Stimulated activated CD4-positive, alpha-beta T cell treated with anti-CD3 and anti-CD28 coated beads, Interleukin-1b, Interleukin-23, amount 100 ng/mL, for 48 hours (primary cell): ENCODE measurements around the gene IKBKG.
"Not testable (repeated sequence)": the region's sequence is repeated elsewhere in the genome, so short reads cannot be mapped to it uniquely, and the experiment has no call there.

Experiments used
- DNase-seq: peaks from one replicate; pipeline ENCODE4 v3.0.0-alpha.2; 2020

IKBKG gene

GRCh38 chrX:154526901-154527675 lies 20.3 kb upstream of the IKBKG start:
- peak; percentile 57 for DNase-seq

GRCh38 chrX:154529206-154529612 lies 18.2 kb upstream of the IKBKG start:
- no peak for DNase-seq

- no peak for DNase-seq
These were observed 17.1 kb upstream of the IKBKG start for GRCh38 chrX:154530286-154530685.

- DNase-seq, result no peak
These were observed 15.8 kb upstream of the IKBKG start for GRCh38 chrX:154531626-154532025.

GRCh38 chrX:154532690-154533089 lies 14.7 kb upstream of the IKBKG start:
- no peak for DNase-seq

GRCh38 chrX:154534526-154535322 lies 12.7 kb upstream of the IKBKG start:
- DNase-seq, result peak; percentile 87

- no peak for DNase-seq
These were observed 11.5 kb upstream of the IKBKG start for GRCh38 chrX:154535892-154536291.

GRCh38 chrX:154539077-154539476 lies 8.3 kb upstream of the IKBKG start:
- DNase-seq, result no peak

- DNase-seq, result not testable (repeated sequence)
These were observed 7.1 kb upstream of the IKBKG start for GRCh38 chrX:154540365-154540764.

GRCh38 chrX:154540897-154541535 lies 6.4 kb upstream of the IKBKG start:
- no peak for DNase-seq

GRCh38 chrX:154541589-154541895 lies 5.9 kb upstream of the IKBKG start:
- DNase-seq, result no peak

- DNase-seq, result peak; percentile 50
These were observed 5.3 kb upstream of the IKBKG start for GRCh38 chrX:154541896-154542722.

GRCh38 chrX:154542723-154543424 lies 4.5 kb upstream of the IKBKG start:
- DNase-seq, result peak; percentile 37

GRCh38 chrX:154545673-154546274 lies 1.6 kb upstream of the IKBKG start:
- no peak for DNase-seq

GRCh38 chrX:154546354-154547244 lies 821 bp upstream of the IKBKG start, which contains the start of gene G6PD:
TSS of gene G6PD (minus strand) at chrX:154546846. CDS start at chrX:154546155, 691 bp downstream.
- peak; percentile 77 for DNase-seq

- no peak for DNase-seq
These were observed 552 bp downstream of the IKBKG start for GRCh38 chrX:154548028-154548316.

GRCh38 chrX:154549766-154550165 lies 2.3 kb downstream of the IKBKG start:
- no peak for DNase-seq

GRCh38 chrX:154552112-154552806 lies 4.8 kb downstream of the IKBKG start:
- DNase-seq, result not testable (repeated sequence)

- DNase-seq, result not testable (repeated sequence)
These were observed 10.8 kb downstream of the IKBKG start for GRCh38 chrX:154558060-154558690.

GRCh38 chrX:154558896-154559295 lies 11.5 kb downstream of the IKBKG start:
- DNase-seq, result not testable (repeated sequence)
